ENCODE data around the gene SUCLA2.

The SUCLA2 gene

GRCh38 chr13:48001114-48001881, at the start of gene SUCLA2:
Gene SUCLA2, minus strand, starts transcription at chr13:48001273. Its CDS starts 4 bp downstream, at chr13:48001269.
- H3K27ac ChIP-seq: peak within 1 kb of the TSS; percentile 72; the same call in 1 of the 2 replicates
- TF ChIP-seq CTCF (conservative IDR thresholded peaks at IDR 0.05): no peak

- H3K27ac ChIP-seq: no peak overlapping the region
- no peak for TF ChIP-seq CTCF (conservative IDR thresholded peaks at IDR 0.05)
Observed at GRCh38 chr13:48050550-48050949, 49.5 kb upstream of the SUCLA2 start.

GRCh38 chr13:48043789-48044503, 42.9 kb upstream of the SUCLA2 start:
- TF ChIP-seq CTCF (conservative IDR thresholded peaks at IDR 0.05): no peak
- no peak overlapping the region for H3K27ac ChIP-seq

GRCh38 chr13:48042894-48043293, 41.8 kb upstream of the SUCLA2 start:
- no peak for TF ChIP-seq CTCF (conservative IDR thresholded peaks at IDR 0.05)
- no peak overlapping the region for H3K27ac ChIP-seq

GRCh38 chr13:48040896-48041295, 39.8 kb upstream of the SUCLA2 start:
- H3K27ac ChIP-seq: no peak overlapping the region
- TF ChIP-seq CTCF (conservative IDR thresholded peaks at IDR 0.05): no peak

- no peak overlapping the region for H3K27ac ChIP-seq
- no peak for TF ChIP-seq CTCF (conservative IDR thresholded peaks at IDR 0.05)
Observed at GRCh38 chr13:48040049-48040448, 39.0 kb upstream of the SUCLA2 start.

- peak overlapping the region; percentile 92 for H3K27ac ChIP-seq
- TF ChIP-seq CTCF (conservative IDR thresholded peaks at IDR 0.05): no peak
Observed at GRCh38 chr13:48038761-48039160, 37.7 kb upstream of the SUCLA2 start.

Data from VCaP (cell line).